Measurements from ENCODE around the gene METTL24. TPM values are rescaled to one million over a fixed set of nuclear protein-coding genes. Genes with fewer than 3 reads are reported as not detected.

Gene METTL24
- total RNA-seq, 4 donors from 2014 or later: 16.9 to 32.8 (median 23.5) TPM

DNA sequence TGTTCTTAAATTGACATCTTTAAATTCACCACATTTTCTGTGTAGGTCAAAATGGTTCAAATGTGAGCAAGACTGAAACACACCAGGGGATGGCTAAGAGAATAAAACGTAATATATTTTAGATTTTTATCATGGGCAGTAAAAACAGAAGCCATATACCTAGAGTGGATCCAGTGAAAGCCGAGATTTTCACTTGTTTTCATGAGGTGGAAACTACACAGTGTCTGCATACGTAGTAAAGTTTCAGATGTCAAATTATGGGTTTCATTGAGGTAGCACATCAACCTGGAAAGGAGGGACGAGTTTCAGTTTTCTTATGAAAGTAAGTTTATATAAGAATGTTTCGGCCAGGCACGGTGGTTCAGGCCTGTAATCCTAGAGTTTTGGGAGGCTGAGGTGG, 25.9 kb downstream of the METTL24 start:
- intact Hi-C loops (cut with DNase I): no loop called here
- TF ChIP-seq POLR2A (IDR thresholded peaks at IDR 0.05; ENCODE audit: low read depth): no peak
- TF ChIP-seq CTCF (IDR thresholded peaks at IDR 0.05): no peak
- TF ChIP-seq POLR2AphosphoS5 (IDR thresholded peaks at IDR 0.05): no peak
- no peak for TF ChIP-seq EP300 (IDR thresholded peaks at IDR 0.05)
- no peak overlapping the region for H3K4me3 ChIP-seq
- 69% methylated on average over 6 of the region's 6 CpGs for WGBS
- no peaks in the 10 kb centered on the region for H3K27me3 ChIP-seq
- peak overlapping the region; percentile 83 to 89 (median 84) for H3K27ac ChIP-seq (replicated peaks in 1 of 4)
- no peaks in the 10 kb centered on the region for H3K9me3 ChIP-seq
- peaks cover 10 to 82% (median 79%) of the 10 kb centered on the region in 4 donors for H3K4me1 ChIP-seq
- DNase-seq (ENCODE audit: extremely low spot score): no peak
- H3K36me3 ChIP-seq: no peaks in the 10 kb centered on the region

DNA sequence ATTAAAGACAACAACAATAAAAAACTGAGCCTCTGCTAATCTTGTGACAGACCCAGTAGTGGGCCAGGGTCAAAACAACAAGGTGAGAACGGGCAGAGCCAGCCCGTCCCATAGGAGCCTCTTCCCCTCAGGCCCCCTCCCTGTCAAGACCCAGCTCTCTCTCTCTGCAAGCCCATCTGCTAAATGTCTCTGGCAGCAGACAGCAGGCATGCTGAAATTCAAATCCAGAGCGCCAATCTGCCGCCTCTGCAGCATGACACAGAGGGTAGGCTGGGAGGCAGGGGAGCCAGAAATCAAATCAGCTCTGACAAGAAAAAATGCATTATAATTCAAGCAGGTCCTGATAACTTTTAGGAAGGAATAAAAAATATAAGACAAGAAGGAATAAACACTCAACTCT, 26.3 kb downstream of the METTL24 start:
- Histone ChIP-seq H3K4me3 (no peak overlapping the region), H3K36me3 (no peaks in the 10 kb centered on the region), H3K4me1 (peaks cover 10 to 86% (median 82%) of the 10 kb centered on the region in 4 donors), H3K27me3 (no peaks in the 10 kb centered on the region), H3K9me3 (no peaks in the 10 kb centered on the region), H3K27ac (replicated peaks in 1 of 4) (peak overlapping the region; percentile 83 to 89 (median 84))
- 22% methylated on average over 4 of the region's 4 CpGs for WGBS
- no peak for DNase-seq (ENCODE audit: extremely low spot score)
- intact Hi-C loops (cut with DNase I): no loop called here
- no peak for TF ChIP-seq EP300 (IDR thresholded peaks at IDR 0.05)
- TF ChIP-seq POLR2AphosphoS5 (IDR thresholded peaks at IDR 0.05): peak; percentile 12 to 78

DNA sequence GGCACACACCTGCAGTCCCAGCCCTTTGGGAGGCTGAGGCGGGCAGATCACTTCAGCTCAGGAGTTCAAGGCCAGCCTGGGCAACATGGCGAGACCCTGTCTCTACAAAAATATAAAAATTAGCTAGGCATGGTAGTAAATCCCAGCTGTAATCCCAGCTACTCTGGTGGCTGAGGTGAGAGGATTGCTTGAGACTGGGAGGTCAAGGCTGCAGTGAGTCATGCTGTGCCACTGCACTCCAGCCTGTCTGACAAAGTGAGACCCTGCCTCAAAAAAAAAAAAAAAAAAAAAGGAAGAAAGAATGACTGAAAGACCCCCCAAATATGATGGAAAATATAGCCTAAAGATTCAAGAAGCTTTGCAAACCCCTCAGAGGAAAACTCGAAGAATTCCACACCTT, 26.8 kb downstream of the METTL24 start:
- peak overlapping the region; percentile 83 to 89 (median 84) for H3K27ac ChIP-seq (replicated peaks in 1 of 4)
- intact Hi-C loops (cut with DNase I): no loop called here
- WGBS: 80% methylated on average over 3 of the region's 3 CpGs

GRCh38 chr6:110329714-110330436, 28.3 kb downstream of the METTL24 start:
- H3K4me1 ChIP-seq: peaks cover 12 to 100% (median 96%) of the 10 kb centered on the region in 4 donors
- DNase-seq (ENCODE audit: extremely low spot score): peak; percentile 68
- H3K27me3 ChIP-seq: no peaks in the 10 kb centered on the region
- TF ChIP-seq POLR2AphosphoS5 (IDR thresholded peaks at IDR 0.05) (peak in 1 of 2 donors; percentile 37), EP300 (IDR thresholded peaks at IDR 0.05) (no peak)
- intact Hi-C loops (cut with DNase I): loop anchor here (5.0 kb wide), 1 partner anchor 37 kb away; no protein-coding TSS in a partner anchor
- H3K27ac ChIP-seq (replicated peaks in 1 of 4): peak overlapping the region; percentile 83 to 89 (median 84)
- H3K4me3 ChIP-seq: peak overlapping the region; percentile 35 to 50 (median 41)
- H3K9me3 ChIP-seq: no peaks in the 10 kb centered on the region
- H3K36me3 ChIP-seq: no peaks in the 10 kb centered on the region
- WGBS: 39% methylated on average over 19 of the region's 19 CpGs

More for the DNA sequence above, 26.8 kb downstream of the METTL24 start:
- DNase-seq (ENCODE audit: extremely low spot score): no peak
- Histone ChIP-seq H3K4me1 (peaks cover 10 to 90% (median 86%) of the 10 kb centered on the region in 4 donors), H3K4me3 (no peak overlapping the region), H3K27me3 (no peaks in the 10 kb centered on the region), H3K36me3 (no peaks in the 10 kb centered on the region), H3K9me3 (no peaks in the 10 kb centered on the region)
- no peak for TF ChIP-seq CTCF (IDR thresholded peaks at IDR 0.05)
- TF ChIP-seq POLR2A (IDR thresholded peaks at IDR 0.05; ENCODE audit: low read depth): no peak
- no peak for TF ChIP-seq EP300 (IDR thresholded peaks at IDR 0.05)
- TF ChIP-seq POLR2AphosphoS5 (IDR thresholded peaks at IDR 0.05): no peak

DNA sequence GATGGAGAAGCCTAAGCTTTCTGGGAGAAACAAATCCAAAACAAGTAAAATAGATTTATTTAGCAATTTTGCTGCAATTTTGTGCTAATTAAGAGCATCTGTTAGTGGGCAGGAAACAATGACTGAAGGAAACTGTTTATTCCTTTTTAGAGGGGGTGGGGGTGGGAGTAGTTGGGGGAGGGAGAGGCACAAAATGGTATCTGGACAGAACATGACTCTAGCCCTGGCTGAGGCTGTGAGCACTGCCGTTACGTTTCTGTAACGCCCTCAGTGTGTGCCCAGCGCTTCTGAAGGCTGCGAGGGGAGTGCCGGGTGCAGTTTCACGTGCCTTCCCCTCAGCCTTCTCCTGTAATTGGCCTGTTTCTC, 28.8 kb downstream of the METTL24 start:
- no peaks in the 10 kb centered on the region for H3K36me3 ChIP-seq
- DNase-seq (ENCODE audit: extremely low spot score): no peak
- intact Hi-C loops (cut with DNase I): loop anchor here (5.0 kb wide), 1 partner anchor 38 kb away; no protein-coding TSS in a partner anchor
- H3K27ac ChIP-seq (replicated peaks in 1 of 4): peak overlapping the region; percentile 83 to 89 (median 84)
- peak overlapping the region; percentile 35 to 50 (median 41) for H3K4me3 ChIP-seq
- no peaks in the 10 kb centered on the region for H3K27me3 ChIP-seq
- peaks cover 15 to 100% (median 96%) of the 10 kb centered on the region in 4 donors for H3K4me1 ChIP-seq
- WGBS: 23% methylated on average over 7 of the region's 7 CpGs
- no peaks in the 10 kb centered on the region for H3K9me3 ChIP-seq
- TF ChIP-seq EP300 (IDR thresholded peaks at IDR 0.05): no peak
- TF ChIP-seq CTCF (IDR thresholded peaks at IDR 0.05): no peak
- TF ChIP-seq POLR2AphosphoS5 (IDR thresholded peaks at IDR 0.05): peak in 1 of 2 donors; percentile 59
- no peak for TF ChIP-seq POLR2A (IDR thresholded peaks at IDR 0.05; ENCODE audit: low read depth)

Data from esophagus muscularis mucosa (tissue), 4 donors.